SK-N-SH treated with all-trans-retinoic acid at 6 μM for 48 hours (cell line): Measurements from ENCODE around the gene PRPF4.
"Not testable (repeated sequence)": the region's sequence is repeated elsewhere in the genome, so short reads cannot be mapped to it uniquely, and the experiment has no call there.

Experiments used
- ATAC-seq: fragments of 200-7000 bp; cut with Tn5 transposase; 3 replicates; pipeline ENCODE4 v1.9.1; 2020; ENCODE audit warnings: mild to moderate bottlenecking, moderate library complexity
- ARNTL ChIP-seq: fragments of 450-650 bp; formaldehyde crosslinking; IDR thresholded peaks from 2 replicates; pipeline ENCODE4 v1.5.0; 2020; ENCODE audit warnings: low read depth, mild to moderate bottlenecking, moderate library complexity, borderline replicate concordance
- BACH2 ChIP-seq: fragments of 250-450 bp; sonication (Bioruptor Pico); IDR thresholded peaks from 2 replicates; pipeline ENCODE4 v1.9.0; 2021; ENCODE audit warnings: mild to moderate bottlenecking, borderline replicate concordance
- CREB5 ChIP-seq: fragments of 250-450 bp; sonication (Bioruptor Pico); IDR thresholded peaks from 2 replicates; pipeline ENCODE4 v1.5.1; 2020; ENCODE audit warnings: low read depth, mild to moderate bottlenecking, moderate library complexity
- CSDC2 ChIP-seq: fragments of 250-450 bp; sonication (Bioruptor Pico); IDR thresholded peaks from 2 replicates; pipeline ENCODE4 v1.5.0; 2020; ENCODE audit warnings: mild to moderate bottlenecking, moderate library complexity
- CSRNP3 ChIP-seq: fragments of 250-450 bp; sonication (Bioruptor Pico); IDR thresholded peaks from 2 replicates; pipeline ENCODE4 v1.5.1; 2021; ENCODE audit warnings: mild to moderate bottlenecking, moderate library complexity
- ESRRG ChIP-seq: fragments of 250-450 bp; sonication (Bioruptor Pico); IDR thresholded peaks from 2 replicates; pipeline ENCODE4 v1.6.1; 2021; ENCODE audit warnings: mild to moderate bottlenecking
- GLIS3 ChIP-seq: fragments of 250-450 bp; sonication (Bioruptor Pico); IDR thresholded peaks from 2 replicates; pipeline ENCODE4 v1.5.0; 2020; ENCODE audit warnings: mild to moderate bottlenecking, moderate library complexity
- ISL1 ChIP-seq: fragments of 250-450 bp; sonication (Bioruptor Pico); IDR thresholded peaks from 2 replicates; pipeline ENCODE4 v2.1.2; 2022; ENCODE audit warnings: mild to moderate bottlenecking, moderate library complexity
- OSR1 ChIP-seq: fragments of 250-450 bp; sonication (Bioruptor Pico); IDR thresholded peaks from 2 replicates; pipeline ENCODE4 v1.8.0; 2022; ENCODE audit warnings: moderate library complexity, mild to moderate bottlenecking, inconsistent platforms
- PPARA ChIP-seq: fragments of 250-450 bp; sonication (Bioruptor Pico); IDR thresholded peaks from 2 replicates; pipeline ENCODE4 v1.5.0; 2020; ENCODE audit warnings: mild to moderate bottlenecking, borderline replicate concordance
- RARB ChIP-seq: fragments of 250-450 bp; sonication (Bioruptor Pico); IDR thresholded peaks from 2 replicates; pipeline ENCODE4 v1.8.0; 2021; ENCODE audit warnings: mild to moderate bottlenecking, moderate library complexity
- SNAI2 ChIP-seq: fragments of 250-450 bp; sonication (Bioruptor Pico); IDR thresholded peaks from 2 replicates; pipeline ENCODE4 v1.5.0; 2020; ENCODE audit warnings: mild to moderate bottlenecking, moderate library complexity
- TCF4 ChIP-seq: fragments of 250-450 bp; sonication (Bioruptor Pico); IDR thresholded peaks from 2 replicates; pipeline ENCODE4 v1.8.0; 2021; ENCODE audit warnings: mild to moderate bottlenecking, moderate library complexity, borderline replicate concordance
- TOX ChIP-seq: fragments of 250-450 bp; sonication (Bioruptor Pico); IDR thresholded peaks from 2 replicates; pipeline ENCODE4 v1.8.0; 2021; ENCODE audit warnings: mild to moderate bottlenecking, moderate library complexity, borderline replicate concordance
- ZC3H10 ChIP-seq: fragments of 250-450 bp; sonication (Bioruptor Pico); IDR thresholded peaks from 2 replicates; pipeline ENCODE4 v1.5.1; 2021; ENCODE audit warnings: mild to moderate bottlenecking, moderate library complexity
- ZFP3 ChIP-seq: fragments of 250-450 bp; sonication (Bioruptor Pico); IDR thresholded peaks from 2 replicates; pipeline ENCODE4 v1.5.0; 2020; ENCODE audit warnings: mild to moderate bottlenecking, moderate library complexity
- ZFP30 ChIP-seq: fragments of 450-650 bp; formaldehyde crosslinking; IDR thresholded peaks from 2 replicates; pipeline ENCODE4 v1.5.0; 2022; ENCODE audit warnings: mild to moderate bottlenecking, moderate library complexity
- ZNF565 ChIP-seq: fragments of 450-650 bp; formaldehyde crosslinking; conservative IDR thresholded peaks from 2 replicates; pipeline ENCODE4 v1.5.0; 2020; ENCODE audit warnings: low read depth, mild to moderate bottlenecking, moderate library complexity
- ZNF70 ChIP-seq: fragments of 450-650 bp; formaldehyde crosslinking; IDR thresholded peaks from 2 replicates; pipeline ENCODE4 v1.5.0; 2020; ENCODE audit warnings: mild to moderate bottlenecking, moderate library complexity
- ZNF8 ChIP-seq: fragments of 450-650 bp; formaldehyde crosslinking; IDR thresholded peaks from 2 replicates; pipeline ENCODE4 v1.5.0; 2020; ENCODE audit warnings: mild to moderate bottlenecking, moderate library complexity
- TF ChIP-seq, protein P1 (sequence below): fragments of 250-450 bp; sonication (Bioruptor Pico); IDR thresholded peaks from 2 replicates; pipeline ENCODE4 v1.8.0; 2020; ENCODE audit warnings: mild to moderate bottlenecking, moderate library complexity, borderline replicate concordance
- TF ChIP-seq, protein P2 (sequence below): fragments of 250-450 bp; sonication (Bioruptor Pico); IDR thresholded peaks from 2 replicates; pipeline ENCODE4 v1.8.0; 2021; ENCODE audit warnings: low read depth, mild to moderate bottlenecking, moderate library complexity, borderline replicate concordance

PRPF4 gene

GRCh38 chr9:113235701-113236255 lies 39.7 kb upstream of the PRPF4 start:
- not testable (repeated sequence) for ATAC-seq

GRCh38 chr9:113237026-113237425 lies 38.4 kb upstream of the PRPF4 start:
- no peak for TF ChIP-seq ARNTL (CRISPR knock-in tag)
- TF ChIP-seq, protein P1, sequence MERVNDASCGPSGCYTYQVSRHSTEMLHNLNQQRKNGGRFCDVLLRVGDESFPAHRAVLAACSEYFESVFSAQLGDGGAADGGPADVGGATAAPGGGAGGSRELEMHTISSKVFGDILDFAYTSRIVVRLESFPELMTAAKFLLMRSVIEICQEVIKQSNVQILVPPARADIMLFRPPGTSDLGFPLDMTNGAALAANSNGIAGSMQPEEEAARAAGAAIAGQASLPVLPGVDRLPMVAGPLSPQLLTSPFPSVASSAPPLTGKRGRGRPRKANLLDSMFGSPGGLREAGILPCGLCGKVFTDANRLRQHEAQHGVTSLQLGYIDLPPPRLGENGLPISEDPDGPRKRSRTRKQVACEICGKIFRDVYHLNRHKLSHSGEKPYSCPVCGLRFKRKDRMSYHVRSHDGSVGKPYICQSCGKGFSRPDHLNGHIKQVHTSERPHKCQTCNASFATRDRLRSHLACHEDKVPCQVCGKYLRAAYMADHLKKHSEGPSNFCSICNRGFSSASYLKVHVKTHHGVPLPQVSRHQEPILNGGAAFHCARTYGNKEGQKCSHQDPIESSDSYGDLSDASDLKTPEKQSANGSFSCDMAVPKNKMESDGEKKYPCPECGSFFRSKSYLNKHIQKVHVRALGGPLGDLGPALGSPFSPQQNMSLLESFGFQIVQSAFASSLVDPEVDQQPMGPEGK = no peak
- no peak for TF ChIP-seq ZFP3 (CRISPR knock-in tag)
- no peak for TF ChIP-seq ZFP30 (CRISPR knock-in tag)
- no peak for TF ChIP-seq RARB (CRISPR knock-in tag)
- TF ChIP-seq CSRNP3 (CRISPR knock-in tag) = no peak
- TF ChIP-seq GLIS3 (CRISPR knock-in tag) = no peak
- no peak for TF ChIP-seq PPARA (CRISPR knock-in tag)
- no peak for TF ChIP-seq TOX
- TF ChIP-seq ZNF565 (CRISPR knock-in tag) = no peak
- no peak for TF ChIP-seq ZNF70 (CRISPR knock-in tag)
- no peak for TF ChIP-seq OSR1 (CRISPR knock-in tag)
- TF ChIP-seq ZNF8 (CRISPR knock-in tag) = no peak
- no peak for TF ChIP-seq BACH2 (CRISPR knock-in tag)
- no peak for TF ChIP-seq CSDC2 (CRISPR knock-in tag)
- TF ChIP-seq, protein P2, sequence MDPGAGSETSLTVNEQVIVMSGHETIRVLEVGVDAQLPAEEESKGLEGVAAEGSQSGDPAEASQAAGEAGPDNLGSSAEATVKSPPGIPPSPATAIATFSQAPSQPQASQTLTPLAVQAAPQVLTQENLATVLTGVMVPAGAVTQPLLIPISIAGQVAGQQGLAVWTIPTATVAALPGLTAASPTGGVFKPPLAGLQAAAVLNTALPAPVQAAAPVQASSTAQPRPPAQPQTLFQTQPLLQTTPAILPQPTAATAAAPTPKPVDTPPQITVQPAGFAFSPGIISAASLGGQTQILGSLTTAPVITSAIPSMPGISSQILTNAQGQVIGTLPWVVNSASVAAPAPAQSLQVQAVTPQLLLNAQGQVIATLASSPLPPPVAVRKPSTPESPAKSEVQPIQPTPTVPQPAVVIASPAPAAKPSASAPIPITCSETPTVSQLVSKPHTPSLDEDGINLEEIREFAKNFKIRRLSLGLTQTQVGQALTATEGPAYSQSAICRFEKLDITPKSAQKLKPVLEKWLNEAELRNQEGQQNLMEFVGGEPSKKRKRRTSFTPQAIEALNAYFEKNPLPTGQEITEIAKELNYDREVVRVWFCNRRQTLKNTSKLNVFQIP (CRISPR knock-in tag) = no peak
- TF ChIP-seq ZC3H10 (CRISPR knock-in tag) = no peak
- TF ChIP-seq ESRRG (CRISPR knock-in tag) = no peak
- no peak for TF ChIP-seq TCF4 (CRISPR knock-in tag)
- TF ChIP-seq CREB5 = no peak
- no peak for ATAC-seq

GRCh38 chr9:113238202-113238858 lies 37.1 kb upstream of the PRPF4 start:
- no peak for ATAC-seq
- TF ChIP-seq, protein P1 = no peak
- TF ChIP-seq ZNF70 (CRISPR knock-in tag) = no peak
- no peak for TF ChIP-seq BACH2 (CRISPR knock-in tag)

DNA sequence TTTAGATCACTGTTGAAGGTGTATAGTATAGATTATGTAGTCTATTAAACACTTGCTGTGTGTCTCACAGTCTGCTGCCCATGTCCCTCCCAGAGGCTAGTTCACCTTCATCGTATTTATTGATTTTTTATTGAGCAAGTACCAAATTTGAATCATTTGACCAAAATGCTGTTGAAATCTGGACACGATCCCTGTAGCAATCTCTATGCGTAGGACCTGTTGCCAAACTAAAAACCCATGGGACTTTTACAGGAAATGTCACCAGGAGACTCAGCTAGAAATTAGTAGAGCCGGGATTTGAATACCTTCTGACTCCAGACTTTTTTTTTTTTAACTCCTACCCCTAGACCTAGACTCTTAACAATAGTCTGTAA lies 36.6 kb upstream of the PRPF4 start:
- ATAC-seq = no peak
- TF ChIP-seq CSRNP3 (CRISPR knock-in tag) (no peak), SNAI2 (CRISPR knock-in tag) (no peak), ZNF8 (CRISPR knock-in tag) (no peak), CREB5 (no peak), OSR1 (CRISPR knock-in tag) (no peak), CSDC2 (CRISPR knock-in tag) (no peak), ISL1 (no peak), RARB (CRISPR knock-in tag) (no peak)
- TF ChIP-seq, protein P1 = no peak
